HL-60 (cell line): Measurements from ENCODE around the gene CD164L2.

ENCODE experiments used
- CTCF ChIP-seq: IDR thresholded peaks from one replicate; pipeline ENCODE4 v1.5.1; 2011; ENCODE audit warnings: low read length, control low read depth, inconsistent platforms; ENCODE audit not compliant: insufficient read depth
- GABPA ChIP-seq: IDR thresholded peaks from 2 replicates; pipeline ENCODE4 v1.6.1; 2012; ENCODE audit warnings: low read depth
- POLR2AphosphoS5 ChIP-seq: IDR thresholded peaks from 2 replicates; pipeline ENCODE4 v1.6.1; 2012; ENCODE audit warnings: low read depth
- REST ChIP-seq: IDR thresholded peaks from 2 replicates; pipeline ENCODE4 v1.6.1; 2012; ENCODE audit warnings: low read depth; ENCODE audit not compliant: insufficient replicate concordance
- SPI1 ChIP-seq: IDR thresholded peaks from 2 replicates; pipeline ENCODE4 v1.6.1; 2012; ENCODE audit warnings: low read depth, mild to moderate bottlenecking, borderline replicate concordance

- TF ChIP-seq CTCF (no peak), POLR2AphosphoS5 (no peak), SPI1 (no peak), GABPA (no peak), REST (no peak)
These were observed 8.6 kb downstream of the CD164L2 start, which contains the start of gene FCN3 for GRCh38 chr1:27374362-27375086.
